Germinal center (tissue), 1 donor: ENCODE measurements around the gene RGS10.
"Not testable (repeated sequence)": the region's sequence is repeated elsewhere in the genome, so short reads cannot be mapped to it uniquely, and the experiment has no call there.

Source experiments
- DNase-seq: peaks from one replicate; pipeline ENCODE4 v3.0.0; 2012; ENCODE audit warnings: mixed read lengths, low spot score

The RGS10 gene

GRCh38 chr10:119538632-119539358, 3.7 kb downstream of the RGS10 start:
- DNase-seq = no peak

DNA sequence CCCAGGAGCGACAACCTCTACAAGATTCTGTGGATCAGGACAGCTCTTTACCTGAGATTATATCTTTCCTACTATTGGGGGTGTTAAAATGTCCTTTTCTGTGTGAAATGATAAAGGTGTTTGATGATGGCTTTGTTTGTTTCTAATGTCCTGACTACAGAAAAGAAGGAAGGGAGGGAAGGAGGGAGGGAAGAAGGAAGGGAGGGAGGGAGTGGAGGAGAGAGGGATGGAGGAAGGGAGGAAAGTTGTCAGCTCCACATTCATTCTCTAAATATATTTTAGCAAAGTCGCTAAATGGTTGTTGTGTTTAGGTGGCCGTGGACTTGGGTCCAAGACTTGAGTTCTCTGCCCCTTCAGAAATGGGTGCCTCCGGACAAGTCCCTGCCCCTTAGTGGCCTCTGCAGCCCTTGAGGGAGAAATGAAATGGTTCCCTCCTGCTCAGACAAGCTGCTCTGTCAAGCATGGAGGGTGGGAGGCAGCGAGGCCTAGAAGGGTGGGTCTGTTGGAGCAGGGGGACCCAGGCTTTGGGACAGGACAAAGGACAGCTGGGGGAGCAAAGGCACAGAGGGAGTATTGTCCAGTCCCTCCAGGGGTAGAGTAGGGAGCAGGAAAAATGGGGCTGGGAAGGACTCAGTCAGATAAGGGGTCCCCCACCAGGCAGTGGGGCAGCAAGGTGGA, 4.4 kb downstream of the RGS10 start:
- no peak for DNase-seq

DNA sequence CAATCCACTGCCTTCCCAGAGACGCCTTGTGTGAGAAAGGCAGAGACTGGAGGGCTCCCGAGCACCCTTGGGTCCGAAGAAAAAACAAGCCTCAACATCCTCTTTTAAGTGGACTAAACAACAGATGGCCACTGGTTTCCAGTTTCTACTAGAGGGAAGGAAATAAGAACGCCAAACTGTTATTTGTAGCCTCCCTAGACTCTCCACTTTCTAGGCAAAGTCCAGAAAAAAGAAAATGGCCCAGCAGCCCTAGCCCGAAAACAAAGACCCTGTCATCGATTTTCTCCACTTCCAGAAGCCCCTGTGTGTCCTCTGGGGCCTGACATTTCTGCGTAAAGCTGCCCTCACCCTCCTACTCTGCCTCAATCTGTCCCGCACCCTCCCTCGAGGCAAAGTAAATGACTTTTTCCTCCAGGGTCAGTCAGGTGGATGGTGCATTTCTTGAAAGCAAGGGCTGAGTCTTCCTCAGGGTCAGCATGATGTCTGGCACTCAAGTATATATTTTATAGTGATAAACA, 6.0 kb downstream of the RGS10 start:
- no peak for DNase-seq

DNA sequence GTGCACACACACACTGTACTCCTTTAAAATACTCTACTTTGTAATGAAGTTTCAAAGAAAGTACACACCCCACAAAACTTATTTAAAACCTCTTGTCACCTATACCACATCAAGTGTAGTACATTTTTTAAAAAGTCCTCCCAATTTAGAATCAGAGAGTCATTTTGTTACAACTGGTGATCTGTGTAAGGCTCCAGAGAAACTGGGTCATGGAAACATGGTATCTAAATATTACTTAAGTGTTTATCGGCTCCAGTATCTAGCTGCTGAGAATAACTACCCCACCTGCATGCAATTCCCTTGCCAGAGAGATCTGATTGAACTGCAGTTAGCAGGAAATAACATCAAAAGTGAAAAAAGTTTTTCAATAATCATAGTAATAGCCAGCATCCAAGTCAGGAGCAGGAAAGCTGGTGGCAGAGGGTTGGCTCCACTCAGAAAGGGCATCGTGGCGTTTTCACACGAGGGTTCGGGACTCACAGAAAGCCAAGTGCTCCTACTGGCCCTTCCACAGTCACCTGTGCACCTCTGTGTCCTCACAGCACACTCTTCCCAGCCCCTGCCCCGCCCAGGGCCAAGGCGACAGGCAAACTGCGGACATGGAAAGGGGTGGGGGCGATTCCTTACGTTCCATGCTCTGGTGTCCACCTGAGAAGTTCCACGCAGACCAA, 6.5 kb downstream of the RGS10 start:
- no peak for DNase-seq

DNA sequence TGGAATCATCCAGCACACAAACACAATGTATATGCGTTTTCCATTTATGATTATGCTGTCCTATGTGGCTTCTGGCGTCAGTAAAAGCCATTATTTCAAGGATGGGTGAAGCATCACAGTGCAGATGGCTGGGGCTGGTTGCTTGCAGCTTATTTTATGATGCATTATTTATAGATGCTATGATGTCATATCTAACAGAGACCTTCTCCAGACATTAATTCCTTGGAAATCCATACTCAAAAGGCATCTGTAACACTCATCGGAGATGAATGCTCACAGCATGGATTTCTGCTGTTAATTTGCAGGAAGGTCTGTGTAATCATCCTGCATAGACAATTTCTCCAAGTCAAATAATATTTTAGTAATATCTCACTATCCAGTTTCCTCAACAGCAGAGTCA, 7.2 kb downstream of the RGS10 start:
- no peak for DNase-seq

DNA sequence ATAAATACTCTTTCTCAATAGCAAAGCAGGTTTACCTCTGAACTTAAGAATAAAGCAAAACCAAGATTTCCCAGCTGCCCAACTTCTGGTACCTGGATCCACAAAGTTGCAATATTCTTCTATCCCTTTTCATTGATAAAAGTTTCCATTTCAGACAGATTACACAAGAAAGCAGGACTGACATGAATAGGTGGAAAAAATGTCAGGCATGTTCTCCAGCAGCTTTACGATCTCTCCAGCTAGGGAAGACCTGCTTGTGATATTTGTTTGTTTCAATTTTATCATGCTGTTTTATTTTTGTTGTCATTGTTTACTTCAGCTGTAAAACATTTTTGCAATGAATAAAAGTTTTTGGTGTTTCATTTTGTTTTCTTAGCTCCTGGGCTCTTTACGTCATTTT, 9.0 kb downstream of the RGS10 start:
- no peak for DNase-seq

DNA sequence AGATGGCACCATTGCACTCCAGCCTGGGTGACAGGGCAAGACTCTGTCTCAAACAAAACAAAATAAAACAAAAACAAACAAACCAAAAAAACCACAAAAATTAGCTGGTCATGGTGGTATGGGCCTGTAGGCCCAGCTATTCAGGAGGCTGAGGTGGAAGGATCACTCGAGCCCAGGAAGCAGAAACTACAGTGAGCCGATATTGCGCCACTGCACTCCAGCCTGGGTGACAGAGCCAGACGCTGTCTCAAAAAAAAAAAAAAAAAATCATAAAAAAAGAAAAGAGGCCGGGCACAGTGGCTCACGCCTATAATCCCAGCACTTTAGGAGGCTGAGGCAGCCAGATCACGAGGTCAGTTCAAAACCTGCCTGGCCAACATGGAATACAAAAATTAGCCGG, 9.7 kb downstream of the RGS10 start:
- not testable (repeated sequence) for DNase-seq

- DNase-seq = not testable (repeated sequence)
Observed at GRCh38 chr10:119532251-119532650, 10.3 kb downstream of the RGS10 start.

DNA sequence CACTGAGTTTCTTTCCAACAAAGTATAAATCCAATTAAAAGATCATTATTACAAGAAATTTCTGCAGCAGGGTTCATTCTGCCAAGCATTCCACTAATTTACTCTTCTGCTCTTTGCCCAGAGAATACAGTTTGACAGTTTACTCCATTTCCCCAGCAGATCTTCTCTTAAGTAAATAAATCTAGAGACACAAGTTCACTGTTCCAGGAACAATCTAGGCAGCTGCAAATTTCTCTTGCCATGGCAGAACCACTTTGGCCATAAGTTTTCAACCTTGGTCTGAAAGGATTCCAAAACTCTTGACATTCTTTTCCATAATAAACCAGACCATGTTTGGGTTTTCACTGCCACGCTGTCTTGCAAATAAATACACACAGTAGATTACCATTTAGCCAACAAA, 11.5 kb downstream of the RGS10 start:
- no peak for DNase-seq

DNA sequence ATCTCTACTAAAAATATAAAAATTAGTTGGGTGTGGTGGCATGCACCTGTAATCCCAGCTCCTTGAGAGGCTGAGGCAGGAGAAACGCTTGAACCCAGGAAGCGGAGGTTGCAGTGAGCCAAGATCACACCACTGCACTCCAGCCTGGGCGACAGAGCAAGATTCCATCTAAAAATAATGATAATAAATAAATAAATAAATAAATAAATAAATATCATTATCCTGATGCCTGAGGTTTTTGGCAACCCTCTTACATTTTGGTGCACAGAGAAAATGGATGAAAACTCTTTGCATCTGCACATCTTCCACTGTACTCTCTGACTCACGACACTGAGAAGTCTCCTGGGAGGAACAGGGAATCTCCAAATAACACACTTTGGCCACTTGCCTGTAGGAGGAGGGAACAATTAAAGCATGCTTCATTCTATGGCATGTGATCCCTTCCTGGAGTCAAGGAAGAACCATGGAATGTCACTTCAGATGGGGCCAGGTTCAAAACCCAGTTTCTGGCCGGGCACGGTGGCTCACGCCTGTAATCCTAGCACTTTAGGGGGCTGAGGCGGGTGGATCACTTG, 13.8 kb downstream of the RGS10 start:
- DNase-seq = not testable (repeated sequence)

GRCh38 chr10:119526621-119527592, 15.6 kb downstream of the RGS10 start:
- DNase-seq = no peak

GRCh38 chr10:119526149-119526548, 16.4 kb downstream of the RGS10 start:
- DNase-seq = no peak

GRCh38 chr10:119525116-119525515, 17.4 kb downstream of the RGS10 start:
- DNase-seq = no peak

DNA sequence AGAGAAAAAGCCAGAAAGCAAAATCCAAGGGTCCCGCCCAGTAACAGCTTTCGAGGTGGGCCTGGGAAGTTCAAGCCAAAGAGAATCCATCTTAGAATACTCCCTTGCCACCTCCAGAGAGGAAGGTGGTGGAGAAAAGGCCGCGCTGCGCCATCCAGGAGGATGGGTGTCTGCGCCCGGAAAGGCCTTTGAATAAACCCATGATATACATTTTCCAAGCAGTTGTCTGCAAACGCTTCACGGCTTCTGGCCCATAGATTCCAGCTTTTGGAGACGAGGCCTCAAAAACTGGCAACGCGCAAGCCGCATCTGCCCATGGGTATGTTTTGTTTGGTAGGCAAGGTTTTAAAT, 17.8 kb downstream of the RGS10 start:
- no peak for DNase-seq

DNA sequence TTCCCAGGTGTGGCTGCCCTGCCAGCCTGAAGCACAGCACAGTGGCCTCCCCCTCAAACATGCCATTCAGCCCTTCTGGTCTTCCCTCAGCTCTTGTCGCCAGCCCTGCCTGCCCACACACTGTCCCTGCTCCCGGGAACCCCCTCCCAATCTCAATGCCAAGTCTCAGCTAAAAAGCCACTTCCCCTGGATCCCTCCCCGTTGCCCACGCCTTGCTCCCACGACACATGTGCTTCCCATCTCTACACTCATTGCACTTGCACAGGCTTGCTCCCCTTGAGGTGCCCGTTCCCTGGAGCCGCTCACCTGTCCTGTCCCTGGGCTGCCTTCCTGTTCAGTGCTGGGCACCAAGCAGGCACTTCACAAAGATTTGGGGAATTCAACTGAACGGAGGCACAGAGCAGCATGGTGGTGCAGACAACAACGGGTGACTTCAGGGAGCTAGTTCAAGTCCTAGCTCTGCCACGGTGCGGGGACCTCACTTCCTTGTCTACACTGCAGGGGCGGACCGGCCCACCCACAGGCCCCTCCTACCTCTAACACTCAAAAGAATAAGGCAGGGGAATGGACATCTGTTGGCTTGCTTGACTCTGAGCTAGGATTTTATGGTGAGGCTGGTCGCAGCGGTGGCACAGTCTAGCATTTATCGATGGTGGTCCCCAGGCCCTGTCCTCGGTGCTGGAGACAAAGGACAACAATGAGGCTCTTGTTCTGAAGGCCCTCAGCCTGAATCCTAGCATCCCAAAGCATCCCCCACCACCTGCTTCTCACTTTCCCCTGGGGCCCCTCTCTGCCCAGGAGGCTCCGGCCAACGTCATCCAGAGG, 18.4 kb downstream of the RGS10 start:
- DNase-seq = no peak

DNA sequence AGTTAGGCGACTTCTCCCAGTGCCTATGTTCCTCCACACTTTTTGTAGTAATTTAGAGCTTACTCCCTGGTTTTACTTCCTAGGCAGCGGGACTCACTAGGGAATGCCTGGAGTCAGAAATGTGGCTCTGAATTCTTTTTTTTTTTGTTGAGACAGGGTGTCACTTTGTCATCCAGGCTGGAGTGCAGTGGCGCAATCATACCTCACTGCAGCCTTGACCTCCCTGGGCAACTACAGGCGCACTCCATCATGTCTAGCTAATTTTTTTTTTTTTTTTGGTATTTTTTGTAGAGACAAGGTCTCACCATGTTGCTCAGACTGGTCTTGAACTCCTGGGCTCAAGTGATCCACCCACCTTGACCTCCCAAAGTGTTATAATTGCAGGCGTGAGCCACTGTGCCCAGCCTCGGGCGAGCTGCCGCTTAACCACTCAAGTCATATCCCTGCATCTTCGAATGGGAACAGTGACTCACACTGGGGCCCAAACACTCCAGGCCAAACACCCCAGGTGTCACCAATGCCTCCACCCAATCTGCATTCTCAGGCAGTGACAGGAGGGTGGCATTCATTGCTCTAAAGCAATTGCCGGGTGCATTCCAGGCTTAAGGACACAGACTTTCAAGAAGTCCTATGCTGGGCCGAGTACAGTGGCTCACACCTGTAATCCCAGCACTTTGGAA, 19.6 kb downstream of the RGS10 start:
- DNase-seq = no peak

DNA sequence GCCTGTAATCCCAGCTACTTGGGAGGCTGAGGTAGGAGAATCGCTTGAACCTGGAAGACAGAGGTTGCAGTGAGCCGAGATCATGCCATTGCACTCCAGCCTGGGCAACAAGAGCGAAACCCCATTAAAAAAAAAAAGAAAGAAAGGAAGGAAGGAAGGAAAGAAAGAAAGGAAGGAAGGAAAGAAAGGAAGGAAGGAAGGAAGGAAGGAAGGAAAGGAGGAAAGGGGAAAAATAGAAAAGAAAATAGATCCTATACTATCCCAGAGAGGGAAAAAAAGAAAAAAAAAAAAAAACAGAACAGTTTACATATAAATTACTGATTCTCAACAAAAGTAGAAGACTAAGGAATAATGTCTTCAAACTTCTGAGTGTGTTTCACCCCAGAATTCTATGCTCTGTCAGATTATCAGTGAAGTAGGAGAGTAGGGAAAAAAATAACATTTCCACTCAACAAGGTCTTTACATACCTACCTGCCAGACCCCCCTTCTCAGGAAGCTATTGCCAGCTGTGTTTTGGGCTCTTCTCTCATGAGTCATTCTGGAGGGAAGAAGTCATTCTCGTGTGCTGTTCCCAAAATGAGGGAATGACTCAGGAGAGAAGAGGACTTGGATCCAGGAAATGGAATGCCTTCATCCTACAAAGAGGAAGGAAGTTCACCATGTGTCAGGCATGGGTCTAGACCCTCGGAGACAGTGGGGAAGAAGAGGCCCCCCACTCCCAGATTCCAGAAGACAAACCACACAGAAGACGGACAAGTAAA, 20.9 kb downstream of the RGS10 start:
- no peak for DNase-seq

- DNase-seq = no peak
Observed at GRCh38 chr10:119520283-119520682, 22.2 kb downstream of the RGS10 start.

DNA sequence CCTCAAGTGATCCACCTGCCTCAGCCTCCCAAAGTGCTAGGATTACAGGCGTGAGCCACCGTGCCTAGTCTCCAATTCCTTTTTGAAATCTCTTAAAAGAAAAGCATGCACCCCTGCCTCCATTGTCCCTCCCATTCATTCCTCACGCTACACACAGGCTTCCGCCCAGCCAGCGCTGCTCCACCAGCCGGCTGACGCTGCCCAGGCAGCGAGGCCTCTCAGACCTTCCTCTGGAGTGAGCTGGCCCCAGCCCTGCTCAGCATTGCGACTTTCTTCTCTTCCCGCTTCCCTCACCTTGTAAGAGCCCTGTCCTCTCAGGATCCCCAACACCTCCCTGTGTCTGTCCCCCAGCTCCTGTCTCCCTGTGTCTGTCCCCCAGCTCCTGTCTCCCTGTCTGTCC, 23.6 kb downstream of the RGS10 start:
- no peak for DNase-seq
